Rectal smooth muscle tissue (tissue), 1 donor: ENCODE results near the gene TRIM46.

Experiments used
- H3K27ac ChIP-seq: one replicate; pipeline ENCODE4 v1.7.0; 2013; ENCODE audit warnings: low read depth, low read length, inconsistent platforms
- H3K27me3 ChIP-seq: one replicate; pipeline ENCODE4 v1.7.0; 2013; ENCODE audit warnings: low read length; ENCODE audit not compliant: control insufficient read depth, insufficient read depth
- H3K36me3 ChIP-seq: one replicate; pipeline ENCODE4 v1.7.0; 2013; ENCODE audit warnings: low read length; ENCODE audit not compliant: control insufficient read depth, insufficient read depth
- H3K4me1 ChIP-seq: one replicate; pipeline ENCODE4 v1.7.0; 2013; ENCODE audit warnings: low read length; ENCODE audit not compliant: control insufficient read depth, insufficient read depth
- H3K4me3 ChIP-seq: one replicate; pipeline ENCODE4 v1.7.0; 2013; ENCODE audit warnings: low read length
- H3K9ac ChIP-seq: one replicate; pipeline ENCODE4 v1.7.0; 2013; ENCODE audit warnings: low read length

The TRIM46 gene

DNA sequence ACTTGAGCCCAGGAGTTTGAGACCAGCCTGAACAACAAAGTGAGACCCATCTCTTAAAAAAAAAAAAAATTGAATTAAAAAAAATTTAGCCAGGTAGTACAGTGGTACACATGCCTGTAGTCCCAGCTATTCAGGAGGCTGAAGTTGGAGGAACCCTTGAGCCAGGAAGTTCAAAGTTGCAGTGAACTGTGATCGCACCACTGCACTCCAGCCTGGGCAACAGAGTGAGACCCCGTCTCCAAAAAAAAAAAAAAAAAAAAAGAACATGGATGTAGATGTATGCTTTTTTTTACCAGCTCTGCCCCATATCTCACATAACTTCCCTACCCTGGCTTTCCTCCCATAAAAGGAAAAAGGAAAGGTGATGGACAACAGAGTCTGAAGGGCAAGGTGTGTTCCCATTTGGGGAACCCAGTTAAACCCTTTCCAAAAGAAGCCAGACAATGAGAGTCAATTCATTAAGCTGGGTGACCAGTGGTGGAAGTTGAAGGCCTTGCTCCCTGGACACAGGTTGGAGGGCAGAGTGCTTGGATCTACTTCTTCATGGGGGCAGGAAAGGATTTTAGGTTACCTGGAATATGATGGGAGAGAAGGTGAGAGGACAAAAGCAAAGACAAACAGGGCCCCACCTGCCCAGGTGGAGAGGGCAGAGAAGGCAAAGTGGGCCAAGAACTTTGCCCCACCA, 3.4 kb upstream of the TRIM46 start:
- H3K27ac ChIP-seq, result no peak overlapping the region

DNA sequence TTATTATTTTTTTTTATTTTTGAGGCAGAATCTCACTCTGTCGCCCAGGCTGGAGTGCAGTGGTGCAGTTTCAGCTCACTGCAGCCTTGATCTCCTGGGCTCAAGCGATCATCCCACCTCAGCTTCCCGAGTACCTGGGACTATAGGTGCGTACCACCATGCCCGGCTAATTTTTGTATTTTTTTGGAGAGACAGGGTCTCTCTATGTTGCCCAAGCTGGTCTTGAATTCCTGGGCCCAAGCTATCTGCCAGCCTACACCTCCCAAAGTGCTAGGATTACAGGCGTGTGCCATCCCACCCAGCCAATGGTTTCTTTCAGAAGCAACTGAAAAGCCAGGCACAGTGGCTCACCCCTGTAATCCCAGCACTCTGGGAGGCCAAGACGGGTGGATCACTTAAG, 2.8 kb upstream of the TRIM46 start:
- Histone ChIP-seq H3K4me3 (no peak overlapping the region), H3K27me3 (peaks cover 5% of the 10 kb centered on the region), H3K36me3 (peaks cover 3% of the 10 kb centered on the region), H3K27ac (no peak overlapping the region), H3K9ac (no peak overlapping the region), H3K4me1 (peaks cover 11% of the 10 kb centered on the region)

More for the DNA sequence above, 3.4 kb upstream of the TRIM46 start:
- Histone ChIP-seq H3K4me3 (no peak overlapping the region), H3K27me3 (peaks cover 5% of the 10 kb centered on the region), H3K9ac (no peak overlapping the region), H3K4me1 (peaks cover 11% of the 10 kb centered on the region), H3K36me3 (peaks cover 3% of the 10 kb centered on the region)

DNA sequence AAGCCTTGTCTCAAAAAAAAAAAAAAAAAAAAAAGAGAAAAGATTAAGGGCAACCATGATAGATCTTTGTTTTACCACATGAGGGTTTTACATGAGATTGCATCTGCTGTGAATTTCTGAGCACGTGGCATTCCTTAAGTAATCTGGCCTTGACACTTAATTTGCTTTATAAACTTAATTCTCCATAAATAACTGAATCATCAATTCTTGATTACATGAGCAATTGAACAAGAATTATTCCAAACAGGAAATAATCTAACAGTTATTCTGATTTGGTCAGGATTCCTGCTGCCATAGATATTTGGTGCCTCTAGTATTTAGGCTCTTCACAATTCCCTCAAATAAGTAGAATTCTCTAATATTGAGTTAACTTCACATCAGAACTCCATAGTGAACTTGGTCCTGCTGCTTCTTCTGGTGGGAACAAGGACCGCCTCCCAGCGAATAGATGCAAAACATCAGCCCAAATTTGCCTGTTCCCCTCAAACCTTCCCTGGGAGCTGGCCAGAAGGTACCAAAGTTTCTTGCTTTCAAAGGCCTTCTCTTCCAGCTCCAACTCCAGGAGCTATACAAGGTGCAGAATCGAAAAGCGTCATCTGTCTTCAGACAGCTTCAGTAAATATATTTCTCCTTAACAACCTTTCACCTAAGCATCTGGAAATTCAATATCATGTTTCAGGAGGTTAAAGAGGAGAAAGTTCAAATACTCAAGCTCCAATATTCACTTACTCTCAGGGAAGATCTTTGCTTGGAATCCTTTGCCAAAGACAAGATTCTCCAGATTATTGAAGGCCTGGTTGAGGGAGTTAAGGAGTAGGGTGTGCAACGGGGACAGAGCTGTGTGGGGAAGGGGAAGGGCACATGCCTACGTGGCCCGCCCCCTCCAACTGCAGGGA, 1.6 kb upstream of the TRIM46 start:
- Histone ChIP-seq H3K4me3 (peak overlapping the region; percentile 92), H3K36me3 (peaks cover 3% of the 10 kb centered on the region), H3K4me1 (peaks cover 15% of the 10 kb centered on the region), H3K27me3 (peaks cover 5% of the 10 kb centered on the region), H3K9ac (peak overlapping the region; percentile 85), H3K27ac (peak overlapping the region; percentile 97)

DNA sequence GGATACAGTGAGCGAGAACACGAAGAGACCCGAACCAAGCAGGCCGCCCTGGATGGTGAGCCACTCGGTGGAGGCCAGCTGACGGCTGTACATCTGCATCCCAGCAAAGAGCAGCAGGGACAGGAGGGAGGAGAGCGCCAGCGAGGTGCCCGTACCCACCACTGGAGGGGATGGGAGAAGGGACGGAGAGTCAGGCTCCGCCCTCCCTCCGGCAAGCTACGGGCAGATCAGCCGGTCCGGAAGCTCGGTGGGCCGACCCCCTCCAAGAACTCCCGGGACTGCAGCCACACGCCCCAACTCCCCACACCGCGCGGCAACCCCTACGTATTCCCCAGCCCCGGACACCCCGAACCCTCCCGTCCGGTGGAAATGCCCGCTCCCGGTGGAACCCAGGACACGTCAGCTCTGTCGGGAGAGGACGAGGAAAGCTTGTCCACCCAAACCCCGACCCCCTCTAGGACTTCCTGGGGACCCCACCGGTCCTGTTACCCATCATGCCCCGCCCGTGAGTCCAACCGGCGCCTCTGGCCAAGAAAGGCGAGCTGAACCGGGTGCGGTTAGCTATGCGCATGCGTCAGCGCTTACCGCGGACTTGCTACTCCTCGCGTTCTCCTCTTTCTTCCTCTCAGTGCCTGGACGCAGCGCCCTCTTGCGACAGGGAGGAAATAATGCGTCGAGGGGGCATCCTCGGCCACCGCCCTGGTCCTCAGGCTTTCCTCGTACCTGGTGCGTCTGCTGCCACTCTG, 744 bp upstream of the TRIM46 start, which contains the start of gene KRTCAP2:
Gene KRTCAP2, minus strand, starts transcription at position 573 of the 746 bp plus-strand sequence. Its CDS starts 80 bp downstream, at position 493.
- H3K4me1 ChIP-seq, result peaks cover 11% of the 10 kb centered on the region
- peak within 1 kb of the TSS; percentile 85 for H3K9ac ChIP-seq
- peaks cover 3% of the 10 kb centered on the region for H3K36me3 ChIP-seq
- H3K4me3 ChIP-seq, result peak within 1 kb of the TSS; percentile 92
- H3K27me3 ChIP-seq, result peaks cover 5% of the 10 kb centered on the region
- H3K27ac ChIP-seq, result peak within 1 kb of the TSS; percentile 97

DNA sequence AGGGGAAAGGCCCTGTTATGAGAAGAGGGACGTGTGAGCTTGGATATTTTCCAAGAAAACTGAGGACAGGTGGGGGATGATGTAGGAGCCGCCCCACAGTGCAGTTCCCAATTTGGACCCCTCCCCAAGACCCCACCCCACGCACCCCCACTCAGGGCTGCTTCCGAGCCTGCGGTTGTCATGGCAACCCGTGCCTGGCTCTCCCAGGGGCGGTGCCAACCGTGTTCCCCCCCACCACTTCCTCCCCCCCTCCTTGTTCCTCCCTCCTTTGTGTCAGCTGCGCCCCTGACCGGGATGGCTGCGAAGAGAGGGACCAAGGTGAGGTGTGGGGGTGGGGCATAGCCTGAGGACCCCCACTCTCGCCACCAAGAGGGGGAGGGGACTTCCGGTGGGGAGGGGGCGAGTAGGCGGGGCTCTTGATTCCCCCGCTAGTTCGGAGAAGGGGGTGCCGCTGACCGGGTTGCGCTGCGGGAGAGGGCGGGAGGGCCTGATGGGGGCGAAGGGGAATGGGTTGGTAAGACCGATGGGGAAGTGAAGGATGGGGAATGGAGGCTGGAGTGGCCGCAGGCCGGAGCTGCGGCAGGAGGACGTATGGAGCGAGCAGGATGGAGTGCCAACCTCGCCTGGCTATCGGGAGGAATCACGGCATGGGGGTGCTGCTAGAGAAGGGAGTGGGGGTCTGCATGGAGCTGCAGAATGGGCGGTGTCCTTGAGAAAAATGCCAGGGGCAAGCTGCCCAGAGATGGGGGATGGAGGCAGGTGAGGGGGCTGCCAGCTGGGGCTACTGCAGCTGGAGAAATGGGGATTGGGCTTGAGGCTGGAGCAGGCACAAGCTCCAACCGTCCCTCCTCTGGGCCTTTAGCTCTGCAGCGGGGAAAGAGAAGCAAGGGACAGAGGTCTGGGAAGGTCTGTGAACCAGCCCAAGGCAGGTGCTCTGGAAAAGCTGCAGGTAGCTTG, 953 bp downstream of the TRIM46 start:
- Histone ChIP-seq H3K27me3 (peaks cover 5% of the 10 kb centered on the region), H3K36me3 (peaks cover 3% of the 10 kb centered on the region), H3K9ac (no peak overlapping the region), H3K4me3 (peak overlapping the region; percentile 25), H3K4me1 (peaks cover 11% of the 10 kb centered on the region), H3K27ac (no peak overlapping the region)

DNA sequence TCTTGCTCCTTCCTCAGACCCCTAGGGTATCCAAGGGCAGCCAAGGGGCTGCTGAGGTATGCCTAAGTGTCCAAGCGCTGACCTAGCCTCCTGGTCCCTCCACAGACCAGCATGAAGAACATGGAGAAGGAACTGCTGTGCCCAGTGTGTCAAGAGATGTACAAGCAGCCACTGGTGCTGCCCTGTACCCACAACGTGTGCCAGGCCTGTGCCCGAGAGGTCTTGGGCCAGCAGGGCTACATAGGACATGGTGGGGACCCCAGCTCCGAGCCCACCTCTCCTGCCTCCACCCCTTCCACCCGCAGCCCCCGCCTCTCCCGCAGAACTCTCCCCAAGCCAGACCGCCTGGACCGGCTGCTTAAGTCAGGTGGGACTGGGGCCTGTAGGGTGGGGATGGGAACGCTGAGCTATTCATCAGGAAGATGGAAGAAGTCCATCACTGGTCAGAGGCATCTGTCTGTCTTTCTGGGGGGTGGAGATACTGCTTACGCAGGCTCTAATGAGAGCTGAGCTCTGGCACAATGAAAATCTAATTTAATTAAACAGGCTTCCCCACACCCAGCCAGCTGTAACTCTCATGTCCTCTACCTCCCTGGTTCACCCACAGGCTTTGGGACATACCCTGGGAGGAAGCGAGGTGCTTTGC, 1.8 kb downstream of the TRIM46 start:
- peaks cover 11% of the 10 kb centered on the region for H3K4me1 ChIP-seq
- no peaks in the 10 kb centered on the region for H3K36me3 ChIP-seq
- H3K9ac ChIP-seq, result no peak overlapping the region
- H3K27me3 ChIP-seq, result peaks cover 5% of the 10 kb centered on the region
- H3K27ac ChIP-seq, result no peak overlapping the region
- H3K4me3 ChIP-seq, result no peak overlapping the region

DNA sequence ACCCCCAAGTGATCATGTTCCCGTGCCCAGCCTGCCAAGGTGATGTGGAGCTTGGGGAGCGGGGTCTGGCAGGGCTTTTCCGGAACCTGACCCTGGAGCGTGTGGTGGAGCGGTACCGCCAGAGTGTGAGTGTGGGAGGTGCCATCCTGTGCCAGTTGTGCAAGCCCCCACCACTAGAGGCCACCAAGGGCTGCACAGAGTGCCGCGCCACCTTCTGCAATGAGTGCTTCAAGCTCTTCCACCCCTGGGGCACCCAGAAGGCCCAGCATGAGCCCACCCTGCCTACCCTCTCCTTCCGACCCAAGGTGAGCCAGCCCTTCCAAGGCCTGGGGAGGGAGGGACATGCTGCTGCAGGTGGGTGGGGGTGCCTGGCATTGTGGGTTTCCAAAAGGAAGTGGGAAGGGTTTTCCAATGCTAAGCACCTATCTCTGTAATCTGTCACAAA, 2.3 kb downstream of the TRIM46 start:
- Histone ChIP-seq H3K27ac (no peak overlapping the region), H3K4me3 (no peak overlapping the region), H3K36me3 (no peaks in the 10 kb centered on the region), H3K4me1 (peaks cover 11% of the 10 kb centered on the region), H3K27me3 (peaks cover 5% of the 10 kb centered on the region), H3K9ac (no peak overlapping the region)

DNA sequence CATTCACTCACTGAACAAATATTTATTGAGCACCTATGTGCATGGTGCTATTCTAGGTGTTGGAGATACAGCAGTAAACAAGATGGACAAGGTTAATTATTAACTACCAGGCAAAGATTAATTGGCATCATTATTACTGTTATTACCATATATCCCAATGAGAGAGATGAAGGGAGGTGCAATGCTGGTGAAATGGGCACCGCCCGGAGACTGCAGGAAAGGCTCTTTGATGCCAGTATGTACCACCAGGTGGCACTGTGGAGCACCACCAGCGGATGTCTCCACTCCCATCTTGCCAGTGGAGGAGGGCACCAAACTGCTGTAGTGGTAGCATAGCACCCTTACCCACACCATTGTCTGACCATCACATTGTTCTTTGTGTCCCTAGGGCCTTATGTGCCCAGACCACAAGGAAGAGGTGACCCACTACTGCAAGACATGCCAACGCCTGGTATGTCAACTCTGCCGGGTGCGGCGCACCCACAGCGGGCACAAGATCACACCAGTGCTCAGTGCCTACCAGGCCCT, 3.0 kb downstream of the TRIM46 start:
- no peak overlapping the region for H3K27ac ChIP-seq
- peaks cover 5% of the 10 kb centered on the region for H3K27me3 ChIP-seq
- no peak overlapping the region for H3K9ac ChIP-seq
- H3K4me1 ChIP-seq, result peaks cover 11% of the 10 kb centered on the region
- H3K4me3 ChIP-seq, result no peak overlapping the region
- no peaks in the 10 kb centered on the region for H3K36me3 ChIP-seq

DNA sequence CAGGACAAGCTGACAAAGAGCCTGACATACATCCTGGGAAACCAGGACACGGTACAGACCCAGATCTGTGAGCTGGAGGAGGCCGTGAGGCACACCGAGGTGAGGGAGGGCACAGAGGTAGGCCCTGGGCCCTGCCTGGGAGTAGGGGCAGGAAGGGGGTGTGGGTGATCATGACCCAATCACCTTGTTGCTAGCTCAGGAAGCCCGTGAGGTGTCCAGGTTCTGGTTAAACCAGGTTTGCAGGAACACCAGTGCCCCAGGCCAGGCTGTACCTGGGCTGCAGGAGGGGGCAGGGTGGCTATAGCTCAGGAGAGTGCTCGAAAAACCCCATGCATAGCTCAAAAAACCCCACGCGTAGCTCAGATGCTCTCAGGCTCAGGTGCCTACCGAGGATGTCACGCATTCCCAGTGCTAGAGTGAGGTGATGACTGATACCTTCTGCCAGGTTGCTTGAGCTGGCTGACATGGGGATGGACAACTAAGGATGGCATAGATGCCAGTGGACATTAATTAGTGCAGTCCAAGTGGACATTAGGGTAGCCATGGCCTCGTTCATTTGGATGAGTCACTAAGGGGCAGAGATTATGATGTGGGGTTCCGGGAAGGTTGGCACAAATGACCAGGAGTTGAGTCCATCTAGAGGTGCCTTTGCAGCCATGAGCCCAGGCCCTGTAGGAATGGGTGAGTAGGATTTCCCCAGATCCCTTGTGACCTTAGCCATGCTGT, 3.7 kb downstream of the TRIM46 start:
- Histone ChIP-seq H3K27ac (no peak overlapping the region), H3K4me1 (peaks cover 7% of the 10 kb centered on the region), H3K36me3 (no peaks in the 10 kb centered on the region), H3K27me3 (peaks cover 5% of the 10 kb centered on the region), H3K4me3 (no peak overlapping the region), H3K9ac (no peak overlapping the region)

DNA sequence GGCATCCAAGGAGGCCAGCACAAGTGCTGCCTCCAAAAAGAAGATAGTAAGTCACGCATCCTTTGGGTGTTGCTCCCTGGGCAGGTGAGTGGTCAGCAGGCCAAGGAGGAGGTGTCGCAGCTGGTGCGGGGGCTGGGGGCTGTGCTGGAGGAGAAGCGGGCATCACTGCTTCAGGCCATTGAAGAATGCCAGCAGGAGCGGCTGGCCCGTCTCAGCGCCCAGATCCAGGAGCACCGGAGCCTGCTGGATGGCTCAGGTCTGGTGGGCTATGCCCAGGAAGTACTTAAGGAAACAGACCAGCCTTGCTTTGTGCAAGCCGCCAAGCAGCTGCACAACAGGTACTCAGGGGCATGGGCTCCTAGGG, 4.3 kb downstream of the TRIM46 start:
- H3K36me3 ChIP-seq, result no peaks in the 10 kb centered on the region
- no peak overlapping the region for H3K27ac ChIP-seq
- H3K9ac ChIP-seq, result no peak overlapping the region
- H3K27me3 ChIP-seq, result peaks cover 5% of the 10 kb centered on the region
- H3K4me1 ChIP-seq, result peaks cover 4% of the 10 kb centered on the region
- no peak overlapping the region for H3K4me3 ChIP-seq
